OCI-LY1 (cell line): ENCODE measurements around the gene ATXN1.
A peak's percentile ranks its signal among the peaks of the same experiment; 100 is the strongest.

Source experiments
- H2AFZ ChIP-seq: fragments of 200-600 bp; sonication (generic), shearing (Covaris generic); 2 replicates; pipeline ENCODE4 v1.6.0; 2014; ENCODE audit warnings: antibody characterized with exemption, mild to moderate bottlenecking, low read length
- H3F3A ChIP-seq: fragments of 200-600 bp; sonication (generic), shearing (Covaris generic); 2 replicates; pipeline ENCODE4 v1.6.0; 2014; ENCODE audit warnings: mild to moderate bottlenecking, antibody characterized with exemption, low read length, moderate library complexity; ENCODE audit not compliant: insufficient read depth
- H3K27ac ChIP-seq: fragments of 200-600 bp; sonication (generic); 2 replicates; pipeline ENCODE4 v1.5.1; 2014; ENCODE audit warnings: low read length, mixed run types, mild to moderate bottlenecking, low read depth; ENCODE audit not compliant: poor library complexity, severe bottlenecking
- H3K27me3 ChIP-seq: fragments of 200-600 bp; sonication (generic); 2 replicates; pipeline ENCODE4 v1.6.0; 2014; ENCODE audit warnings: antibody characterized with exemption, mild to moderate bottlenecking, low read length, moderate library complexity; ENCODE audit not compliant: insufficient read depth
- H3K36me3 ChIP-seq: fragments of 200-600 bp; sonication (generic); 2 replicates; pipeline ENCODE4 v1.6.1; 2014; ENCODE audit warnings: mild to moderate bottlenecking, antibody characterized with exemption, low read length, moderate library complexity, mixed read lengths; ENCODE audit not compliant: insufficient read depth
- H3K4me1 ChIP-seq: fragments of 200-600 bp; sonication (generic); 2 replicates; pipeline ENCODE4 v1.5.1; 2014; ENCODE audit warnings: mild to moderate bottlenecking, low read length, moderate library complexity; ENCODE audit not compliant: insufficient read depth, severe bottlenecking
- H3K4me2 ChIP-seq: fragments of 200-600 bp; sonication (generic), shearing (Covaris generic); 2 replicates; pipeline ENCODE4 v1.6.1; 2014; ENCODE audit warnings: low read length
- H3K4me3 ChIP-seq: fragments of 200-600 bp; sonication (generic); 2 replicates; pipeline ENCODE4 v1.5.1; 2014; ENCODE audit warnings: low read length, low read depth, mild to moderate bottlenecking, mixed read lengths; ENCODE audit not compliant: poor library complexity, severe bottlenecking
- H3K79me2 ChIP-seq: fragments of 200-600 bp; shearing (Covaris generic); 2 replicates; pipeline ENCODE4 v1.6.1; 2016; ENCODE audit warnings: mixed run types, low read length, mixed read lengths; ENCODE audit not compliant: insufficient read depth
- H3K9ac ChIP-seq: fragments of 200-600 bp; sonication (generic), shearing (Covaris generic); 2 replicates; pipeline ENCODE4 v1.6.1; 2014; ENCODE audit warnings: mild to moderate bottlenecking, low read length, mixed read lengths
- H3K9me2 ChIP-seq: fragments of 200-600 bp; sonication (generic), shearing (Covaris generic); 2 replicates; pipeline ENCODE4 v1.6.1; 2014; ENCODE audit warnings: low read depth, mild to moderate bottlenecking, low read length, mixed read lengths
- H3K9me3 ChIP-seq: fragments of 200-600 bp; shearing (Covaris generic); 2 replicates; pipeline ENCODE4 v1.6.1; 2014; ENCODE audit warnings: low read length, mixed read lengths
- H4K20me1 ChIP-seq: fragments of 200-600 bp; sonication (generic), shearing (Covaris generic); 2 replicates; pipeline ENCODE4 v1.6.0; 2016; ENCODE audit warnings: mild to moderate bottlenecking, low read length; ENCODE audit not compliant: insufficient read depth
- EZH2 ChIP-seq: fragments of 200-600 bp; sonication (generic), shearing (Covaris generic); IDR thresholded peaks from 2 replicates; pipeline ENCODE4 v1.8.0; 2017; ENCODE audit warnings: borderline replicate concordance, mixed run types, mild to moderate bottlenecking, antibody characterized with exemption, low read length, moderate library complexity, mixed read lengths
- TF ChIP-seq, protein P1 (sequence below): fragments of 200-600 bp; sonication (generic), shearing (Covaris generic); IDR thresholded peaks from 2 replicates; pipeline ENCODE4 v1.5.1; 2017; ENCODE audit warnings: mild to moderate bottlenecking, antibody characterized with exemption, low read length, moderate library complexity, mixed read lengths

The ATXN1 gene

DNA sequence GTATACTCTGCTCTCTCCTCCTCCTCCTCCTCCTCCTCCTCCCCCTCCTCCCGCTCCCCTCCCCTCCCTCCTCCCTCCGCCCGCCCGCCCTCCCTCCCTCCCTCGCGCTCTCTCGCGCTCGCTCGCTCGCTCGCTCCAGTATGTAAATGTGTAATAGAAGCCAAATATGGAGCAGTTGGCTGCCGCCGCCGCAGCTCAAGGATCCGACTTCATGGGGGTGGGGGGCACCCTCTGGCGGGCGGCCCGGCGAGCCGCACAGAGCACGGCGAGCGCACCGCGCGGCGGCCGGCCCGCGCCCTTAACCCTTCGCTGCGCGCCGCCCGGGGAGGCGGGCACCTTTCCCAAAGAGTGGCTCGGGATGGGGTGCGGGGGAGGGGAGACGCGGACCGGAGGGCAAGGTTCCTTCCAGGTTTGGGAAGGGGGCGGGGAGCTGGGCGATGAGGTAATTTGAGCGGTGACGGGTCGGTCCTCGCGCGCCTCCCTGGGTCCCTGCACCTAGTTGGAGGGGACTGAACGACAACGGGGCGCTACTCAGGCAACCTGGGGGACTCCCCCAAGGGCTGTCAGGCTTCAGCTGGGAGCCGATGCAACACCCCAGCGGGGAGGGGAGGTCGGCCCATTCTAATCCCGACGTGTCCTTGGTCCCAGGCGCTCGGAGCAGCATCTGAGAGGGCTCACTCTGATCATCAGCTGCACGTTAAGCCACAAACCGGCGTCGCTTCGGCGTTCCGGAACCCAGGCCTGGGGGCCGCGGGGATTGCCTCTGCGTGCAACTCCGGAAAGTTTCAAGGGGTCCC lies 409 bp upstream of the ATXN1 start:
- Histone ChIP-seq H3K27ac (no peak overlapping the region), H3K9me2 (no peaks in the 10 kb centered on the region), H4K20me1 (no peaks in the 10 kb centered on the region), H3K36me3 (no peaks in the 10 kb centered on the region), H3K9ac (no peak overlapping the region), H3F3A (no peaks in the 10 kb centered on the region), H3K9me3 (no peaks in the 10 kb centered on the region), H2AFZ (no peak overlapping the region), H3K4me1 (peaks cover 25% of the 10 kb centered on the region), H3K79me2 (no peaks in the 10 kb centered on the region), H3K27me3 (no peaks in the 10 kb centered on the region; the same call in none of the 2 replicates), H3K4me3 (peak overlapping the region; percentile 51), H3K4me2 (peak overlapping the region; percentile 70)
- no peak for TF ChIP-seq EZH2
- TF ChIP-seq, protein P1, sequence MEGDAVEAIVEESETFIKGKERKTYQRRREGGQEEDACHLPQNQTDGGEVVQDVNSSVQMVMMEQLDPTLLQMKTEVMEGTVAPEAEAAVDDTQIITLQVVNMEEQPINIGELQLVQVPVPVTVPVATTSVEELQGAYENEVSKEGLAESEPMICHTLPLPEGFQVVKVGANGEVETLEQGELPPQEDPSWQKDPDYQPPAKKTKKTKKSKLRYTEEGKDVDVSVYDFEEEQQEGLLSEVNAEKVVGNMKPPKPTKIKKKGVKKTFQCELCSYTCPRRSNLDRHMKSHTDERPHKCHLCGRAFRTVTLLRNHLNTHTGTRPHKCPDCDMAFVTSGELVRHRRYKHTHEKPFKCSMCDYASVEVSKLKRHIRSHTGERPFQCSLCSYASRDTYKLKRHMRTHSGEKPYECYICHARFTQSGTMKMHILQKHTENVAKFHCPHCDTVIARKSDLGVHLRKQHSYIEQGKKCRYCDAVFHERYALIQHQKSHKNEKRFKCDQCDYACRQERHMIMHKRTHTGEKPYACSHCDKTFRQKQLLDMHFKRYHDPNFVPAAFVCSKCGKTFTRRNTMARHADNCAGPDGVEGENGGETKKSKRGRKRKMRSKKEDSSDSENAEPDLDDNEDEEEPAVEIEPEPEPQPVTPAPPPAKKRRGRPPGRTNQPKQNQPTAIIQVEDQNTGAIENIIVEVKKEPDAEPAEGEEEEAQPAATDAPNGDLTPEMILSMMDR = no peak

DNA sequence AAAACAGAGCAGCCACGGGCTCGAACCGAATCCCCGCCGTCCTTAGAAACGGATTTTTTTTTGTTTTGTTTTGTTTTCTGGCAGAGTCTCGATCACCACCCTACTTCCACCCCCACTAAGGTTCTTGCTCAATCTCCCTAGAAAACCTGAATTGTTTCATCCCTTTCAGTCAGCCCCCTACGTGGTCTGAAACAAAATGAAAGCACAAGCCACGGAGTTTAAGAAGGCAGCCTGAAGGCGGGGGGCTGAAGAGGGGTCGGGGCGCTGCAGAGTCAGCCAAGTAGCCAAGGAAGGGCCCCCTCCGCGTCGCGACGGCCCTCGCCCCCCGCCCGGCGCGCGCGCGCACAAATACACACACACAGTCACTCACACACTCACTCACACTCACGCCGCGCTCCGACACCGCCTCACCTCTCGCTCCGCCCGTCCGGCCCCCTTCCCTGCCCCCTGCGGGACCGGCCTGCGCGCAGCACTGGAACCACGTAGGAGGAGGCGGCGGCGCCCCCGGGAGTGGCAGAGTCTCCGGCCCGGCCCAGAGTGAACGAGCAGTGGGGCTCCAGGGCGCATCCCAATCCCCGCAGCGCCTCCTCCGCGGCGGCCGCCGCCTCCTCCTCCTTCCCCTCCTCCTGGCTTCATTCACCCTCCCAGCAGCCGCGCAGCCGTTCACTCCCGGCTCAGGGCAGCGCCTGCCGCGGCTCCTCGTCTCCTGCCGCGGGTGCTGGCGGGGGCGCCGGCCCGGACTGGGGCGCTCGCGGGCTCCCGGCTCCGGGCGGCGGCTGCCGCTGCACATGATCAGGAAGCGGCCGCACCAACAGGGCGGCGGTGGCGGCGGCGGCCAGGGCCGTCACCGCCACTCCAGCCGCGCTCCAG lies 1.4 kb downstream of the ATXN1 start:
- Histone ChIP-seq H3K79me2 (no peaks in the 10 kb centered on the region), H3K27ac (no peak overlapping the region), H3K4me3 (peak overlapping the region; percentile 50), H2AFZ (no peak overlapping the region), H3K9ac (no peak overlapping the region), H3F3A (no peaks in the 10 kb centered on the region), H3K36me3 (no peaks in the 10 kb centered on the region), H3K4me2 (peak overlapping the region; percentile 66), H4K20me1 (no peaks in the 10 kb centered on the region), H3K9me3 (no peaks in the 10 kb centered on the region), H3K27me3 (no peaks in the 10 kb centered on the region; the same call in none of the 2 replicates), H3K9me2 (no peaks in the 10 kb centered on the region), H3K4me1 (peaks cover 25% of the 10 kb centered on the region)
- TF ChIP-seq, protein P1 = no peak
- no peak for TF ChIP-seq EZH2

DNA sequence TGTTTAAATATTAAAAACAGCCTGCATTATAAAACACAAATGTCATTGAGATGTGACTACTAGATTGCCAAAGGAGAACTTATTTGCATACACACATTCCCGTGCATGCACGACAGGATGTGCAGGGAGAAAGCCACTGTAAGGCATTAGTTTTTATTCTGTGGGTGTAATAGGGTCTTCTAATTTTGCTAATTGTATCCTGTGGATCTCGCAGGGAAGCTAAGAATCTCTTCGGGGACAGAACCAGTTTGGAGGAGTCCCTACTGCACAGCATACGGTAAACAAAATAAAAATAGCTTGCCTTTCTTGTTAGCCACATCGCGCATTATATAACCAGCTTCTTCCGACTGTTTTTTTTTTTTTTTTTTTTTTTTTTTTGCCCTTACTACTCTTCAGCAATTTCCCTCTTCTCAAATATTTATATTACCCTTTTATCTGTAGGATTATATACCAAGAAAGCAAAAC lies 2.0 kb downstream of the ATXN1 start:
- Histone ChIP-seq H3K27ac (no peak overlapping the region), H3K9me2 (no peaks in the 10 kb centered on the region)

More for the DNA sequence above, 2.0 kb downstream of the ATXN1 start:
- Histone ChIP-seq H3K9ac (no peak overlapping the region), H4K20me1 (no peaks in the 10 kb centered on the region), H3K4me2 (peak overlapping the region; percentile 66; the same call in 1 of the 2 replicates), H2AFZ (no peak overlapping the region), H3K36me3 (no peaks in the 10 kb centered on the region), H3K4me1 (peaks cover 25% of the 10 kb centered on the region), H3K79me2 (no peaks in the 10 kb centered on the region), H3K9me3 (no peaks in the 10 kb centered on the region), H3K4me3 (peak overlapping the region; percentile 50), H3K27me3 (no peaks in the 10 kb centered on the region; the same call in none of the 2 replicates), H3F3A (no peaks in the 10 kb centered on the region)
- no peak for TF ChIP-seq EZH2
- TF ChIP-seq, protein P1 = no peak
